Activated CD4-positive, alpha-beta T cell treated with anti-CD3 and anti-CD28 coated beads, Interleukin-2, amount 10 ng/mL, durations not matched to agents 7 days and 5 days (primary cell): ENCODE measurements around the gene ARHGAP26. TPM values are rescaled to one million over a fixed set of nuclear protein-coding genes. Genes with fewer than 3 reads are reported as not detected.

Experiments used
- CTCF ChIA-PET: fragments of 350-600 bp; sonication (Branson Sonifier 250); formaldehyde crosslinking; loops from one replicate; lab custom pipeline; 2021; ENCODE audit warnings: antibody characterized with exemption; lab: Charles Lee
- POLR2A ChIA-PET: fragments of 350-600 bp; sonication (Branson Sonifier 250); formaldehyde crosslinking; loops from one replicate; lab custom pipeline; 2021; ENCODE audit warnings: antibody characterized with exemption; lab: Charles Lee
- DNase-seq: peaks from one replicate; pipeline ENCODE4 v3.0.0-alpha.2; 2020
- H3K27ac Mint-ChIP-seq: one replicate; pipeline ENCODE4 v1.8.0; 2021; ENCODE audit warnings: mild to moderate bottlenecking, moderate library complexity, mixed read lengths
- H3K27me3 Mint-ChIP-seq: one replicate; pipeline ENCODE4 v1.8.0; 2021; ENCODE audit warnings: mixed read lengths
- H3K36me3 Mint-ChIP-seq: one replicate; pipeline ENCODE4 v1.8.0; 2021; ENCODE audit warnings: low read depth, mixed read lengths
- H3K4me1 Mint-ChIP-seq: one replicate; pipeline ENCODE4 v1.8.0; 2021; ENCODE audit warnings: mixed read lengths
- H3K4me3 Mint-ChIP-seq: one replicate; pipeline ENCODE4 v1.8.0; 2021; ENCODE audit warnings: mild to moderate bottlenecking, moderate library complexity, mixed read lengths
- H3K9me3 Mint-ChIP-seq: one replicate; pipeline ENCODE4 v1.8.0; 2021; ENCODE audit warnings: mixed read lengths
- total RNA-seq, 2 experiments: library from RNA; stranded (reverse); gene quantifications; one replicate each; pipeline ENCODE4 v1.2.3, GENCODE V29; 2021

ARHGAP26 gene
- total RNA-seq, 2 experiments from 2014 or later, result 21.0 to 21.5 TPM

- DNase-seq, result no peak
- Mint-ChIP-seq H3K27me3 (no peaks in the 10 kb centered on the region), H3K27ac (no peak overlapping the region), H3K36me3 (no peaks in the 10 kb centered on the region), H3K4me1 (peaks cover 10% of the 10 kb centered on the region), H3K4me3 (no peak overlapping the region), H3K9me3 (no peaks in the 10 kb centered on the region)
- ChIA-PET POLR2A (interaction anchor here (0.6 kb wide), 1 partner anchor 147 kb away, joined by 4 read pairs; no protein-coding TSS in a partner anchor), CTCF (interaction anchor here (0.6 to 2.6 kb wide), 8 partner anchors 10 to 1316 kb away, joined by 3 to 14 read pairs (median 4); no protein-coding TSS in a partner anchor)
Measured at GRCh38 chr5:142870532-142871362, 100.6 kb downstream of the ARHGAP26 start.

GRCh38 chr5:142871363-142872193, 101.4 kb downstream of the ARHGAP26 start:
- ChIA-PET POLR2A (interaction anchor here (0.6 kb wide), 1 partner anchor 147 kb away, joined by 4 read pairs; no protein-coding TSS in a partner anchor), CTCF (interaction anchor here (0.5 to 2.6 kb wide), 8 partner anchors 9 to 1315 kb away, joined by 3 to 14 read pairs (median 4); no protein-coding TSS in a partner anchor)
- DNase-seq, result no peak
- no peak overlapping the region for H3K27ac Mint-ChIP-seq
- H3K9me3 Mint-ChIP-seq, result no peaks in the 10 kb centered on the region
- no peak overlapping the region for H3K4me3 Mint-ChIP-seq
- H3K4me1 Mint-ChIP-seq, result peaks cover 10% of the 10 kb centered on the region
- no peaks in the 10 kb centered on the region for H3K36me3 Mint-ChIP-seq
- H3K27me3 Mint-ChIP-seq, result no peaks in the 10 kb centered on the region

GRCh38 chr5:142872217-142872616, 102.0 kb downstream of the ARHGAP26 start:
- Mint-ChIP-seq H3K36me3 (no peaks in the 10 kb centered on the region), H3K4me3 (no peak overlapping the region), H3K27me3 (no peaks in the 10 kb centered on the region), H3K4me1 (peaks cover 4% of the 10 kb centered on the region), H3K27ac (no peak overlapping the region), H3K9me3 (no peaks in the 10 kb centered on the region)
- no peak for DNase-seq
- POLR2A ChIA-PET, result no interaction called here
- CTCF ChIA-PET, result interaction anchor here (0.5 to 2.6 kb wide), 4 partner anchors 16 to 159 kb away, joined by 3 to 12 read pairs (median 4); no protein-coding TSS in a partner anchor

- CTCF ChIA-PET, result interaction anchor here (0.9 to 2.1 kb wide), 2 partner anchors 16 to 159 kb away, joined by 3 to 4 read pairs; no protein-coding TSS in a partner anchor
- POLR2A ChIA-PET, result no interaction called here
- Mint-ChIP-seq H3K27me3 (no peaks in the 10 kb centered on the region), H3K27ac (no peak overlapping the region), H3K36me3 (no peaks in the 10 kb centered on the region), H3K4me3 (no peak overlapping the region), H3K4me1 (no peaks in the 10 kb centered on the region), H3K9me3 (no peaks in the 10 kb centered on the region)
- no peak for DNase-seq
Measured at GRCh38 chr5:142872795-142873194, 102.6 kb downstream of the ARHGAP26 start.

GRCh38 chr5:142873831-142874230, 103.7 kb downstream of the ARHGAP26 start:
- Mint-ChIP-seq H3K4me1 (no peaks in the 10 kb centered on the region), H3K36me3 (no peaks in the 10 kb centered on the region), H3K9me3 (no peaks in the 10 kb centered on the region), H3K27ac (no peak overlapping the region), H3K4me3 (no peak overlapping the region), H3K27me3 (no peaks in the 10 kb centered on the region)
- ChIA-PET POLR2A (no interaction called here), CTCF (interaction anchor here (0.9 to 1.7 kb wide), 2 partner anchors 131 to 161 kb away, joined by 3 read pairs; no protein-coding TSS in a partner anchor)
- DNase-seq, result no peak

GRCh38 chr5:142874540-142874939, 104.4 kb downstream of the ARHGAP26 start:
- no peaks in the 10 kb centered on the region for H3K36me3 Mint-ChIP-seq
- CTCF ChIA-PET, result interaction anchor here (0.9 to 1.7 kb wide), 3 partner anchors 14 to 152 kb away, joined by 3 to 5 read pairs (median 4); no protein-coding TSS in a partner anchor
- no peaks in the 10 kb centered on the region for H3K9me3 Mint-ChIP-seq
- POLR2A ChIA-PET, result no interaction called here
- no peak for DNase-seq
- no peaks in the 10 kb centered on the region for H3K4me1 Mint-ChIP-seq
- no peak overlapping the region for H3K4me3 Mint-ChIP-seq
- no peaks in the 10 kb centered on the region for H3K27me3 Mint-ChIP-seq
- H3K27ac Mint-ChIP-seq, result no peak overlapping the region

GRCh38 chr5:142875936-142876335, 105.8 kb downstream of the ARHGAP26 start:
- CTCF ChIA-PET, result interaction anchor here (1.3 to 2.3 kb wide), 3 partner anchors 13 to 162 kb away, joined by 3 to 9 read pairs (median 5); no protein-coding TSS in a partner anchor
- H3K36me3 Mint-ChIP-seq, result no peaks in the 10 kb centered on the region
- H3K27me3 Mint-ChIP-seq, result no peaks in the 10 kb centered on the region
- no peak overlapping the region for H3K27ac Mint-ChIP-seq
- no peak for DNase-seq
- peaks cover 5% of the 10 kb centered on the region for H3K4me1 Mint-ChIP-seq
- no peak overlapping the region for H3K4me3 Mint-ChIP-seq
- no peaks in the 10 kb centered on the region for H3K9me3 Mint-ChIP-seq
- POLR2A ChIA-PET, result no interaction called here

GRCh38 chr5:142876817-142877216, 106.6 kb downstream of the ARHGAP26 start:
- H3K27me3 Mint-ChIP-seq, result no peaks in the 10 kb centered on the region
- ChIA-PET POLR2A (no interaction called here), CTCF (interaction anchor here (1.1 to 2.3 kb wide), 2 partner anchors 128 to 163 kb away, joined by 7 to 9 read pairs; no protein-coding TSS in a partner anchor)
- no peak overlapping the region for H3K27ac Mint-ChIP-seq
- no peaks in the 10 kb centered on the region for H3K36me3 Mint-ChIP-seq
- H3K4me1 Mint-ChIP-seq, result peaks cover 5% of the 10 kb centered on the region
- no peak overlapping the region for H3K4me3 Mint-ChIP-seq
- no peak for DNase-seq
- H3K9me3 Mint-ChIP-seq, result no peaks in the 10 kb centered on the region

GRCh38 chr5:142878111-142878510, 107.9 kb downstream of the ARHGAP26 start:
- Mint-ChIP-seq H3K4me3 (no peak overlapping the region), H3K36me3 (no peaks in the 10 kb centered on the region), H3K4me1 (peaks cover 5% of the 10 kb centered on the region), H3K27me3 (no peaks in the 10 kb centered on the region), H3K9me3 (no peaks in the 10 kb centered on the region), H3K27ac (no peak overlapping the region)
- ChIA-PET CTCF (interaction anchor here (1.0 to 1.8 kb wide), 3 partner anchors 9 to 165 kb away, joined by 3 to 4 read pairs (median 4); no protein-coding TSS in a partner anchor), POLR2A (no interaction called here)
- DNase-seq, result no peak

GRCh38 chr5:142878638-142879037, 108.5 kb downstream of the ARHGAP26 start:
- Mint-ChIP-seq H3K4me3 (no peak overlapping the region), H3K4me1 (peaks cover 5% of the 10 kb centered on the region), H3K27me3 (no peaks in the 10 kb centered on the region), H3K9me3 (no peaks in the 10 kb centered on the region), H3K36me3 (no peaks in the 10 kb centered on the region), H3K27ac (no peak overlapping the region)
- POLR2A ChIA-PET, result interaction anchor here (0.6 kb wide), 1 partner anchor 264 kb away, joined by 3 read pairs; no protein-coding TSS in a partner anchor
- no peak for DNase-seq
- CTCF ChIA-PET, result interaction anchor here (0.6 to 5.7 kb wide), 10 partner anchors 9 to 1295 kb away, joined by 3 to 43 read pairs (median 4); partner anchors contain the start of gene ARHGAP26

- no peaks in the 10 kb centered on the region for H3K9me3 Mint-ChIP-seq
- H3K27me3 Mint-ChIP-seq, result no peaks in the 10 kb centered on the region
- ChIA-PET POLR2A (no interaction called here), CTCF (interaction anchor here (0.7 to 5.7 kb wide), 19 partner anchors 11 to 226 kb away, joined by 3 to 43 read pairs (median 5); partner anchors contain the start of gene ARHGAP26)
- H3K36me3 Mint-ChIP-seq, result no peaks in the 10 kb centered on the region
- DNase-seq, result no peak
- no peak overlapping the region for H3K4me3 Mint-ChIP-seq
- H3K27ac Mint-ChIP-seq, result no peak overlapping the region
- H3K4me1 Mint-ChIP-seq, result peaks cover 5% of the 10 kb centered on the region
Measured at GRCh38 chr5:142881076-142881783, 111.1 kb downstream of the ARHGAP26 start.
